Adrenal gland (tissue), 5 donors: ENCODE results near the gene P3H2.

Experiments
- CTCF ChIP-seq, 6 experiments: fragments of 450-650 bp in 4 of 6; fragments of 200-600 bp in 2 of 6; sonication (generic) in 1 of 6; IDR thresholded peaks; 1 replicate in 5 of 6; 2 replicates in 1 of 6; pipeline versions ENCODE4 v1.5.1 to v1.8.0; 2016 to 2021; ENCODE audit warnings: antibody characterized with exemption in 6 of 6, mild to moderate bottlenecking in 2 of 6, moderate library complexity in 1 of 6
- POLR2A ChIP-seq, 2 donors: fragments of 450-650 bp; IDR thresholded peaks; one replicate each; pipeline ENCODE4 v1.6.1; 2017; ENCODE audit warnings: antibody characterized with exemption in 2 of 2, mild to moderate bottlenecking in 2 of 2, moderate library complexity in 1 of 2
- donor health status: DM: no; HTN: no; CAD: no.

GRCh38 chr3:190117981-190118380, 2.7 kb downstream of the P3H2 start:
- TF ChIP-seq CTCF (IDR thresholded peaks at IDR 0.05) = no peak
- TF ChIP-seq POLR2A (IDR thresholded peaks at IDR 0.05) = no peak
